H9 (cell line): Measurements from ENCODE around the gene MAML3. TPM values are rescaled to one million over a fixed set of nuclear protein-coding genes. Genes with fewer than 3 reads are reported as not detected.

Experiments
- DNase-seq: peaks from one replicate; pipeline ENCODE4 v3.0.0-alpha.2; 2017
- H2AFZ ChIP-seq: one replicate; pipeline ENCODE4 v1.6.1; 2013; ENCODE audit warnings: mild to moderate bottlenecking, low read length, control low read depth, moderate library complexity
- H2AK5ac ChIP-seq: 2 replicates; pipeline ENCODE4 v1.6.1; 2013; ENCODE audit warnings: low read length, control low read depth, mixed read lengths; ENCODE audit not compliant: insufficient read length
- H2BK120ac ChIP-seq: one replicate; pipeline ENCODE4 v1.6.1; 2013; ENCODE audit warnings: low read depth, mild to moderate bottlenecking, low read length, control low read depth, inconsistent platforms; ENCODE audit not compliant: poor library complexity, severe bottlenecking
- H2BK12ac ChIP-seq: 2 replicates; pipeline ENCODE4 v1.6.1; 2013; ENCODE audit warnings: low read length, control low read depth, mixed read lengths, low read depth; ENCODE audit not compliant: insufficient read length
- H2BK15ac ChIP-seq: 2 replicates; pipeline ENCODE4 v1.6.1; 2013; ENCODE audit warnings: low read depth, low read length, control low read depth
- H2BK20ac ChIP-seq: one replicate; pipeline ENCODE4 v1.6.1; 2013; ENCODE audit warnings: low read depth, mild to moderate bottlenecking, low read length, control low read depth, inconsistent platforms; ENCODE audit not compliant: poor library complexity, severe bottlenecking
- H2BK5ac ChIP-seq: 2 replicates; pipeline ENCODE4 v1.6.1; 2013; ENCODE audit warnings: low read length, control low read depth, mixed read lengths; ENCODE audit not compliant: insufficient read length
- H3K14ac ChIP-seq: 2 replicates; pipeline ENCODE4 v1.6.1; 2013; ENCODE audit warnings: low read length, control low read depth; ENCODE audit not compliant: insufficient read depth
- H3K18ac ChIP-seq: 2 replicates; pipeline ENCODE4 v1.6.1; 2013; ENCODE audit warnings: low read depth, mild to moderate bottlenecking, mixed read lengths, low read length, control low read depth; ENCODE audit not compliant: insufficient read length
- H3K23ac ChIP-seq: 2 replicates; pipeline ENCODE4 v1.6.1; 2013; ENCODE audit warnings: low read length, control low read depth, mixed read lengths, low read depth; ENCODE audit not compliant: insufficient read length
- H3K23me2 ChIP-seq: 2 replicates; pipeline ENCODE4 v1.6.1; 2013; ENCODE audit warnings: low read depth, mild to moderate bottlenecking, mixed read lengths, low read length, control low read depth; ENCODE audit not compliant: insufficient read length, poor library complexity, severe bottlenecking
- H3K27ac ChIP-seq: 2 replicates; pipeline ENCODE4 v1.5.1; 2013; ENCODE audit warnings: low read length, control low read depth, mixed read lengths, low read depth; ENCODE audit not compliant: insufficient read length
- H3K27me3 ChIP-seq: 2 replicates; pipeline ENCODE4 v1.6.1; 2013; ENCODE audit warnings: low read length, control low read depth, inconsistent platforms; ENCODE audit not compliant: insufficient read depth
- H3K4ac ChIP-seq: 2 replicates; pipeline ENCODE4 v1.6.1; 2013; ENCODE audit warnings: low read depth, mild to moderate bottlenecking, control low read depth, inconsistent platforms, low read length, moderate library complexity
- H3K4me1 ChIP-seq: 2 replicates; pipeline ENCODE4 v1.6.1; 2013; ENCODE audit warnings: low read length, control low read depth, inconsistent platforms; ENCODE audit not compliant: insufficient read depth
- H3K4me2 ChIP-seq: 2 replicates; pipeline ENCODE4 v1.6.1; 2013; ENCODE audit warnings: low read length, control low read depth, mixed read lengths; ENCODE audit not compliant: insufficient read length, insufficient read depth
- H3K56ac ChIP-seq: 2 replicates; pipeline ENCODE4 v1.6.1; 2013; ENCODE audit warnings: low read depth, mild to moderate bottlenecking, mixed read lengths, low read length, control low read depth; ENCODE audit not compliant: insufficient read length
- H3K79me1 ChIP-seq: 2 replicates; pipeline ENCODE4 v1.6.1; 2013; ENCODE audit warnings: low read depth, mild to moderate bottlenecking, moderate library complexity, low read length, control low read depth, inconsistent platforms; ENCODE audit not compliant: insufficient read depth, poor library complexity, severe bottlenecking
- H3K79me2 ChIP-seq: 2 replicates; pipeline ENCODE4 v1.6.1; 2013; ENCODE audit warnings: low read length, control low read depth, inconsistent platforms; ENCODE audit not compliant: insufficient read depth
- H3K9ac ChIP-seq: 2 replicates; pipeline ENCODE4 v1.6.1; 2013; ENCODE audit warnings: low read length, control low read depth, mixed read lengths; ENCODE audit not compliant: insufficient read length; ENCODE audit errors: extremely low read depth
- H3K9me3 ChIP-seq: one replicate; pipeline ENCODE4 v1.6.1; 2013; ENCODE audit warnings: low read depth, low read length, inconsistent platforms; ENCODE audit not compliant: control insufficient read depth
- H3T11ph ChIP-seq: one replicate; pipeline ENCODE4 v1.6.1; 2013; ENCODE audit warnings: mild to moderate bottlenecking, low read length, control low read depth, inconsistent platforms
- H4K20me1 ChIP-seq: one replicate; pipeline ENCODE4 v1.6.1; 2013; ENCODE audit not compliant: control insufficient read depth, insufficient read length, insufficient read depth
- H4K5ac ChIP-seq: 2 replicates; pipeline ENCODE4 v1.6.1; 2013; ENCODE audit warnings: low read depth, mild to moderate bottlenecking, mixed read lengths, low read length, control low read depth; ENCODE audit not compliant: insufficient read length
- H4K8ac ChIP-seq: replicated peaks from 2 replicates; pipeline ENCODE4 v1.6.1; 2013; ENCODE audit warnings: low read length, control low read depth, mixed read lengths, low read depth; ENCODE audit not compliant: insufficient read length
- H4K91ac ChIP-seq: 2 replicates; pipeline ENCODE4 v1.6.1; 2013; ENCODE audit warnings: low read depth, mild to moderate bottlenecking, moderate library complexity, mixed read lengths, low read length, control low read depth; ENCODE audit not compliant: insufficient read length
- H3K27ac Mint-ChIP-seq, 3 experiments: 2 replicates in 2 of 3; 3 replicates in 1 of 3; pipeline ENCODE4 v1.8.0; 2020 to 2021; ENCODE audit warnings: mixed read lengths in 3 of 3, mild to moderate bottlenecking in 1 of 3, moderate library complexity in 1 of 3
- H3K27me3 Mint-ChIP-seq: 2 replicates; pipeline ENCODE4 v1.8.0; 2021; ENCODE audit warnings: low read depth, mild to moderate bottlenecking, moderate library complexity, mixed read lengths
- H3K36me3 Mint-ChIP-seq, 3 experiments: 2 replicates in 2 of 3; 3 replicates in 1 of 3; pipeline ENCODE4 v1.8.0; 2020 to 2021; ENCODE audit warnings: low read depth in 3 of 3, mixed read lengths in 3 of 3; ENCODE audit not compliant: insufficient read depth in 1 of 3
- H3K4me1 Mint-ChIP-seq, 2 experiments: 2 replicates each; pipeline ENCODE4 v1.8.0; 2020; ENCODE audit warnings: mixed read lengths in 2 of 2
- H3K4me3 Mint-ChIP-seq, 2 experiments: 2 replicates in 1 of 2; 3 replicates in 1 of 2; pipeline ENCODE4 v1.8.0; 2020 to 2021; ENCODE audit warnings: mild to moderate bottlenecking in 2 of 2, mixed read lengths in 2 of 2, moderate library complexity in 1 of 2
- H3K9me3 Mint-ChIP-seq, 2 experiments: 2 replicates in 1 of 2; 3 replicates in 1 of 2; pipeline ENCODE4 v1.8.0; 2020; ENCODE audit warnings: mild to moderate bottlenecking in 2 of 2, mixed read lengths in 2 of 2, moderate library complexity in 1 of 2
- CTCF ChIP-seq: fragments of 200-600 bp; sonication (generic); conservative IDR thresholded peaks from 3 replicates; pipeline ENCODE4 v1.8.0; 2021; ENCODE audit warnings: antibody characterized with exemption, mild to moderate bottlenecking
- WGBS: extraction: QIAGEN DNeasy Blood & Tissue Kit; methylation state at CpG from one replicate; pipeline ENCODE4 v1.1.7; 2013; ENCODE audit warnings: missing lambda C conversion rate, low lambda C conversion rate, mixed read lengths; ENCODE audit not compliant: insufficient read length; ENCODE audit errors: extremely low coverage; 5-methylcytosine and 5-hydroxymethylcytosine counted together
- total RNA-seq: library from RNA; stranded (reverse); gene quantifications from 2 replicates; pipeline ENCODE4 v1.2.1, GENCODE V29; 2021

MAML3 gene
- total RNA-seq, 1 experiment from 2014 or later, result 3.9 TPM

- no peak overlapping the region for H2AFZ ChIP-seq
- H2AK5ac ChIP-seq, result no peak overlapping the region
- H2BK120ac ChIP-seq, result no peak overlapping the region
- H3K79me1 ChIP-seq, result no peaks in the 10 kb centered on the region
- H3K4me3 Mint-ChIP-seq, result no peak overlapping the region
- no peak for TF ChIP-seq CTCF
- H3K4me1 ChIP-seq, result no peaks in the 10 kb centered on the region
- no peaks in the 10 kb centered on the region for H3K27me3 ChIP-seq
- H3K4me1 Mint-ChIP-seq, result peaks cover 17 to 22% of the 10 kb centered on the region in 2 experiments
- H3K79me2 ChIP-seq, result no peaks in the 10 kb centered on the region
- H3K23ac ChIP-seq, result no peak overlapping the region
- no peaks in the 10 kb centered on the region for H3K27me3 Mint-ChIP-seq
- no peak overlapping the region for H3K56ac ChIP-seq
- H2BK20ac ChIP-seq, result no peak overlapping the region
- no peak overlapping the region for H4K8ac ChIP-seq
- whole genome bisulfite sequencing, result no CpG with 5 or more reads among the region's 2 CpGs
- H3K9me3 ChIP-seq, result no peaks in the 10 kb centered on the region
- H3K27ac ChIP-seq, result no peak overlapping the region
- no peak overlapping the region for H4K5ac ChIP-seq
- H3K9me3 Mint-ChIP-seq, result 0 out of 5 replicates have a peak, but pooled peaks cover 0 to 2% of the 10 kb centered on the region in 2 experiments
- H3K36me3 Mint-ChIP-seq, result no peaks in the 10 kb centered on the region
- H3K4me2 ChIP-seq, result no peak overlapping the region
- no peak overlapping the region for H3K4ac ChIP-seq
- H2BK12ac ChIP-seq, result no peak overlapping the region
- H2BK15ac ChIP-seq, result no peak overlapping the region
- H3K18ac ChIP-seq, result no peak overlapping the region
- H4K91ac ChIP-seq, result no peak overlapping the region
- H4K20me1 ChIP-seq, result no peaks in the 10 kb centered on the region
- DNase-seq, result no peak
- no peak overlapping the region for H3T11ph ChIP-seq
- no peak overlapping the region for H3K9ac ChIP-seq
- H3K27ac Mint-ChIP-seq, result no peak overlapping the region; a peak in 1 of 7 replicates
- H3K23me2 ChIP-seq, result no peaks in the 10 kb centered on the region
- H2BK5ac ChIP-seq, result no peak overlapping the region
- no peak overlapping the region for H3K14ac ChIP-seq
These were observed 84.9 kb downstream of the MAML3 start for GRCh38 chr4:140069066-140069465.
